K562 (cell line): ENCODE measurements around the gene CHRND. TPM values are rescaled to one million over a fixed set of nuclear protein-coding genes. Genes with fewer than 3 reads are reported as not detected.

Experiments used
- CEBPZ ChIP-seq: fragments of 150-350 bp; IDR thresholded peaks from 2 replicates; pipeline ENCODE4 v1.6.1; 2014; ENCODE audit warnings: low read depth, mild to moderate bottlenecking, low read length, borderline replicate concordance
- PTRF ChIP-seq: fragments of 450-650 bp; IDR thresholded peaks from 2 replicates; pipeline ENCODE4 v1.6.1; 2016; ENCODE audit warnings: mild to moderate bottlenecking, missing genetic modification characterization, missing compliant biosample characterization
- SMARCE1 ChIP-seq: fragments of 450-650 bp; IDR thresholded peaks from 2 replicates; pipeline ENCODE4 v1.7.1; 2016; ENCODE audit warnings: mild to moderate bottlenecking
- SRSF9 ChIP-seq: fragments of 200-400 bp; formaldehyde crosslinking; IDR thresholded peaks from 2 replicates; pipeline ENCODE4 v1.6.1; 2017; ENCODE audit warnings: low read depth, low read length, borderline replicate concordance
- ZBTB2 ChIP-seq: fragments of 450-650 bp; IDR thresholded peaks from 2 replicates; pipeline ENCODE4 v1.6.1; 2016; ENCODE audit warnings: antibody characterized with exemption
- ZBTB40 ChIP-seq, 2 experiments: fragments of 450-650 bp in 1 of 2; sonication (generic) in 1 of 2; formaldehyde crosslinking in 1 of 2; IDR thresholded peaks; 2 replicates each; pipeline versions ENCODE4 v1.7.1 to v1.9.0; 2016 to 2022; ENCODE audit warnings: inconsistent platforms in 1 of 2, mild to moderate bottlenecking in 1 of 2, missing genetic modification reagents in 1 of 2
- polyA plus RNA-seq, 8 experiments: library from polyadenylated mRNA; depleted of rRNA in 4 of 8; stranded (reverse) in 5 of 8; unstranded in 3 of 8; fragments of >200 nt; fragmentation: Nextera tagmentation in 2 of 8; fragmentation: Illumina TruSeq in 1 of 8; extraction: Ambion mirVana in 2 of 8; extraction: Trizol in 1 of 8; gene quantifications; 2 replicates each; pipeline versions ENCODE4 v1.2.1 to v1.2.3, GENCODE V29; 2011 to 2014; ENCODE audit warnings: inconsistent platforms in 1 of 8, missing spikeins in 1 of 8
- total RNA-seq, 7 experiments: library from RNA; depleted of rRNA in 6 of 7; stranded (reverse); fragments of >200 nt in 6 of 7; fragmentation: Illumina TruSeq in 2 of 7; extraction: Trizol in 2 of 7; gene quantifications; 2 replicates each; pipeline versions ENCODE4 v1.2.1 to v1.2.3, GENCODE V29; 2011 to 2021; ENCODE audit warnings: low replicate concordance in 1 of 7

CHRND gene
- total and polyA plus RNA-seq, 9 of the 15 experiments (the other 6 are each of a cell fraction or from before 2014, with no cell fraction given) = not detected

GRCh38 chr2:232562515-232563151 is 36.7 kb downstream of the CHRND start (continued):
- TF ChIP-seq ZBTB40 (IDR thresholded peaks at IDR 0.05) (no peak), ZBTB40 (CRISPR knock-in tag; IDR thresholded peaks at IDR 0.05) (no peak), ZBTB2 (no peak), PTRF (no peak), CEBPZ (no peak), SRSF9 (no peak), SMARCE1 (no peak)
